ENCODE measurements around the gene SIPA1L3.

DNA sequence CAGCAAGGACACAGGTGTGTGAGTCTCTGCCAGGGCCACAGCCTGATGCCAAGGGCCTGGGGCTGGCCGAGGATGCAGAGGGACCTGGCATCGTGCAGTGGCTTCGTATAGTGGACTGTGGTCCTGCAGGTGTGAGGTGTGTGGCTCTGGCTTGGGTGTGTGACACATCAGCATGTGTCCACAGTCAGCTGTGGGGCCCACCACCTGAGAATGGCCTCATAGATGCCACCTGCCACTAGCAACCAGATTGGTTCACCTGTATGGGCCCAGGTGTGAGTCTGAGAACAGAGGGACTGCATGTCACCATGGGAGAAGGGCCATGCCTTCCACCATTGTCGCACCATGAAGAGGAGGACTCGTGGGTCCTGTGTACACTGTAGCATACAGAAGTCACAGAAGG lies 346.8 kb downstream of the SIPA1L3 start:
- TF ChIP-seq, protein P1, sequence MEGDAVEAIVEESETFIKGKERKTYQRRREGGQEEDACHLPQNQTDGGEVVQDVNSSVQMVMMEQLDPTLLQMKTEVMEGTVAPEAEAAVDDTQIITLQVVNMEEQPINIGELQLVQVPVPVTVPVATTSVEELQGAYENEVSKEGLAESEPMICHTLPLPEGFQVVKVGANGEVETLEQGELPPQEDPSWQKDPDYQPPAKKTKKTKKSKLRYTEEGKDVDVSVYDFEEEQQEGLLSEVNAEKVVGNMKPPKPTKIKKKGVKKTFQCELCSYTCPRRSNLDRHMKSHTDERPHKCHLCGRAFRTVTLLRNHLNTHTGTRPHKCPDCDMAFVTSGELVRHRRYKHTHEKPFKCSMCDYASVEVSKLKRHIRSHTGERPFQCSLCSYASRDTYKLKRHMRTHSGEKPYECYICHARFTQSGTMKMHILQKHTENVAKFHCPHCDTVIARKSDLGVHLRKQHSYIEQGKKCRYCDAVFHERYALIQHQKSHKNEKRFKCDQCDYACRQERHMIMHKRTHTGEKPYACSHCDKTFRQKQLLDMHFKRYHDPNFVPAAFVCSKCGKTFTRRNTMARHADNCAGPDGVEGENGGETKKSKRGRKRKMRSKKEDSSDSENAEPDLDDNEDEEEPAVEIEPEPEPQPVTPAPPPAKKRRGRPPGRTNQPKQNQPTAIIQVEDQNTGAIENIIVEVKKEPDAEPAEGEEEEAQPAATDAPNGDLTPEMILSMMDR (IDR thresholded peaks at IDR 0.05; ENCODE audit: insufficient read depth, low read depth, low read length) = no peak
- TF ChIP-seq EZH2 (IDR thresholded peaks at IDR 0.05; ENCODE audit: insufficient read depth, low read length) = no peak
